Measurements from ENCODE around the gene FCRL2.

Gene FCRL2

GRCh38 chr1:157776971-157777391 lies at the start of gene FCRL2:
Gene FCRL2, minus strand, starts transcription at chr1:157777132. Its CDS starts 59 bp downstream, at chr1:157777073.
- TF ChIP-seq ZNF8 (CRISPR knock-in tag; IDR thresholded peaks at IDR 0.05) (no peak), CSDC2 (CRISPR knock-in tag; IDR thresholded peaks at IDR 0.05) (no peak), ZFP3 (CRISPR knock-in tag; IDR thresholded peaks at IDR 0.05) (no peak), GLIS3 (CRISPR knock-in tag; IDR thresholded peaks at IDR 0.05) (no peak), TCF4 (CRISPR knock-in tag; IDR thresholded peaks at IDR 0.05; ENCODE audit: borderline replicate concordance) (no peak), TOX (CRISPR knock-in tag; IDR thresholded peaks at IDR 0.05; ENCODE audit: borderline replicate concordance) (no peak), ESRRG (CRISPR knock-in tag; IDR thresholded peaks at IDR 0.05) (no peak), ZNF70 (CRISPR knock-in tag; IDR thresholded peaks at IDR 0.05) (no peak), RARB (CRISPR knock-in tag; IDR thresholded peaks at IDR 0.05) (no peak)
- no peak for ATAC-seq

- no peak for ATAC-seq
- TF ChIP-seq CREB5 (CRISPR knock-in tag; IDR thresholded peaks at IDR 0.05; ENCODE audit: low read depth) = no peak
- TF ChIP-seq CSDC2 (CRISPR knock-in tag; IDR thresholded peaks at IDR 0.05) = no peak
- TF ChIP-seq GLIS3 (CRISPR knock-in tag; IDR thresholded peaks at IDR 0.05) = no peak
- TF ChIP-seq TOX (CRISPR knock-in tag; IDR thresholded peaks at IDR 0.05; ENCODE audit: borderline replicate concordance) = no peak
- TF ChIP-seq POU6F1 (CRISPR knock-in tag; IDR thresholded peaks at IDR 0.05; ENCODE audit: borderline replicate concordance, low read depth) = no peak
Observed at GRCh38 chr1:157820299-157820698, 43.4 kb upstream of the FCRL2 start.

- TF ChIP-seq ZFP3 (CRISPR knock-in tag; IDR thresholded peaks at IDR 0.05) = no peak
- no peak for TF ChIP-seq ZNF8 (CRISPR knock-in tag; IDR thresholded peaks at IDR 0.05)
- no peak for TF ChIP-seq ZFP30 (CRISPR knock-in tag; IDR thresholded peaks at IDR 0.05)
- no peak for TF ChIP-seq SNAI2 (CRISPR knock-in tag; IDR thresholded peaks at IDR 0.05)
- TF ChIP-seq TSHZ2 (CRISPR knock-in tag; IDR thresholded peaks at IDR 0.05) = no peak
- TF ChIP-seq GLIS3 (CRISPR knock-in tag; IDR thresholded peaks at IDR 0.05) = no peak
- TF ChIP-seq ARNTL (CRISPR knock-in tag; IDR thresholded peaks at IDR 0.05; ENCODE audit: borderline replicate concordance, low read depth) = no peak
- ATAC-seq = no peak
Observed at GRCh38 chr1:157819896-157820295, 43.0 kb upstream of the FCRL2 start, which contains the start of gene FCRL1. Gene FCRL1, minus strand, starts transcription at chr1:157820120. Its CDS starts 83 bp downstream, at chr1:157820037.

- TF ChIP-seq PATZ1 (CRISPR knock-in tag; IDR thresholded peaks at IDR 0.05; ENCODE audit: borderline replicate concordance) (no peak), TCF4 (CRISPR knock-in tag; IDR thresholded peaks at IDR 0.05; ENCODE audit: borderline replicate concordance) (no peak), ESRRG (CRISPR knock-in tag; IDR thresholded peaks at IDR 0.05) (no peak), CREB5 (CRISPR knock-in tag; IDR thresholded peaks at IDR 0.05; ENCODE audit: low read depth) (no peak), RARB (CRISPR knock-in tag; IDR thresholded peaks at IDR 0.05) (no peak), ZC3H10 (CRISPR knock-in tag; IDR thresholded peaks at IDR 0.05) (no peak), SNAI2 (CRISPR knock-in tag; IDR thresholded peaks at IDR 0.05) (no peak), ZFP30 (CRISPR knock-in tag; IDR thresholded peaks at IDR 0.05) (no peak), BACH2 (CRISPR knock-in tag; IDR thresholded peaks at IDR 0.05; ENCODE audit: borderline replicate concordance) (no peak), CSDC2 (CRISPR knock-in tag; IDR thresholded peaks at IDR 0.05) (no peak), POU6F1 (CRISPR knock-in tag; IDR thresholded peaks at IDR 0.05; ENCODE audit: borderline replicate concordance, low read depth) (no peak), ARNTL (CRISPR knock-in tag; IDR thresholded peaks at IDR 0.05; ENCODE audit: borderline replicate concordance, low read depth) (no peak), OSR1 (CRISPR knock-in tag; IDR thresholded peaks at IDR 0.05) (no peak), ZNF565 (CRISPR knock-in tag; conservative IDR thresholded peaks at IDR 0.05; ENCODE audit: low read depth) (no peak), ZNF70 (CRISPR knock-in tag; IDR thresholded peaks at IDR 0.05) (no peak), CSRNP3 (CRISPR knock-in tag; IDR thresholded peaks at IDR 0.05) (no peak)
- no peak for ATAC-seq
Observed at GRCh38 chr1:157819215-157819614, 42.3 kb upstream of the FCRL2 start.
